Right lung (tissue), 5 donors: ENCODE results near the gene CPT1B. TPM values are rescaled to one million over a fixed set of nuclear protein-coding genes. Genes with fewer than 3 reads are reported as not detected.

Experiments used
- DNase-seq, 2 donors: peaks; one replicate each; pipeline ENCODE4 v3.0.0-alpha.2; 2013
- polyA plus RNA-seq, 5 donors: library from polyadenylated mRNA; unstranded; fragments of 120-200 nt; gene quantifications; one replicate each; pipeline versions ENCODE4 v1.2.1 to v1.2.3, GENCODE V29; 2013; ENCODE audit warnings: inconsistent platforms in 1 of 5, low replicate concordance in 1 of 5; ENCODE audit not compliant: insufficient read length in 5 of 5, insufficient read depth in 1 of 5

The CPT1B gene
- polyA plus RNA-seq, 5 donors: 8.8 to 12.4 (median 12.1) TPM

GRCh38 chr22:50586416-50586815, 8.2 kb upstream of the CPT1B start:
- no peak for DNase-seq

GRCh38 chr22:50585781-50586180, 7.6 kb upstream of the CPT1B start:
- no peak for DNase-seq

GRCh38 chr22:50585238-50585637, 7.0 kb upstream of the CPT1B start:
- no peak for DNase-seq

GRCh38 chr22:50584106-50585096, 6.2 kb upstream of the CPT1B start:
- no peak for DNase-seq

GRCh38 chr22:50583294-50583861, 5.2 kb upstream of the CPT1B start:
- DNase-seq: no peak

GRCh38 chr22:50582493-50583293, 4.5 kb upstream of the CPT1B start, which contains the start of gene CHKB:
CHKB (minus strand) TSS chr22:50582849; CDS start chr22:50582781, 68 bp downstream.
- DNase-seq: peak; percentile 98 to 99

GRCh38 chr22:50581950-50582492, 3.8 kb upstream of the CPT1B start:
- no peak for DNase-seq

GRCh38 chr22:50581031-50581949, 3.1 kb upstream of the CPT1B start:
- no peak for DNase-seq

- no peak for DNase-seq
Measured at GRCh38 chr22:50579752-50580151, 1.5 kb upstream of the CPT1B start.

GRCh38 chr22:50578776-50579310, 616 bp upstream of the CPT1B start:
- DNase-seq: no peak

- no peak for DNase-seq
Measured at GRCh38 chr22:50577697-50577986, 585 bp downstream of the CPT1B start.

- DNase-seq: no peak
Measured at GRCh38 chr22:50576806-50577696, 1.2 kb downstream of the CPT1B start.

GRCh38 chr22:50576070-50576469, 2.2 kb downstream of the CPT1B start:
- no peak for DNase-seq

- no peak for DNase-seq
Measured at GRCh38 chr22:50575426-50575941, 2.7 kb downstream of the CPT1B start.

- DNase-seq: no peak
Measured at GRCh38 chr22:50574383-50574755, 3.9 kb downstream of the CPT1B start.

GRCh38 chr22:50573491-50574382, 4.5 kb downstream of the CPT1B start:
- DNase-seq: no peak

- no peak for DNase-seq
Measured at GRCh38 chr22:50572965-50573364, 5.3 kb downstream of the CPT1B start.
